WTC11 (cell line): ENCODE data around the gene MYL3. TPM values are rescaled to one million over a fixed set of nuclear protein-coding genes. Genes with fewer than 3 reads are reported as not detected.

Source experiments
- ATAC-seq: fragments of 200-7000 bp; cut with Tn5 transposase; 2 replicates; pipeline ENCODE4 v1.10.0; 2021; ENCODE audit warnings: mild to moderate bottlenecking, moderate library complexity
- CTCF ChIA-PET: fragments of 300-600 bp; sonication (Branson Sonifier 250); formaldehyde crosslinking; loops from one replicate; lab custom pipeline; 2021; ENCODE audit warnings: antibody characterized with exemption; lab: Charles Lee
- POLR2A ChIA-PET: fragments of 350-600 bp; sonication (Branson Sonifier 250); formaldehyde crosslinking; loops from one replicate; lab custom pipeline; 2021; ENCODE audit warnings: antibody characterized with exemption; lab: Charles Lee
- DNase-seq: peaks from one replicate; pipeline ENCODE4 v3.0.0; 2021; ENCODE audit warnings: low spot score
- H3K27ac Mint-ChIP-seq: 2 replicates; pipeline ENCODE4 v1.8.0; 2021; ENCODE audit warnings: mixed read lengths
- H3K27me3 Mint-ChIP-seq: 2 replicates; pipeline ENCODE4 v1.8.0; 2021; ENCODE audit warnings: low read depth, mild to moderate bottlenecking, moderate library complexity, mixed read lengths
- H3K36me3 Mint-ChIP-seq: 2 replicates; pipeline ENCODE4 v1.8.0; 2021; ENCODE audit warnings: mixed read lengths
- H3K4me1 Mint-ChIP-seq: 2 replicates; pipeline ENCODE4 v1.8.0; 2022; ENCODE audit warnings: mixed read lengths
- H3K4me3 Mint-ChIP-seq: 2 replicates; pipeline ENCODE4 v1.8.0; 2021; ENCODE audit warnings: mild to moderate bottlenecking, moderate library complexity, mixed read lengths
- H3K9me3 Mint-ChIP-seq: 2 replicates; pipeline ENCODE4 v1.8.0; 2021; ENCODE audit warnings: mixed read lengths
- FOXJ3 ChIP-seq: sonication (generic); formaldehyde crosslinking; IDR thresholded peaks from 2 replicates; pipeline ENCODE4 v1.9.0; 2021; ENCODE audit warnings: missing genetic modification reagents, mild to moderate bottlenecking, borderline replicate concordance
- FOXK1 ChIP-seq: sonication (generic); formaldehyde crosslinking; IDR thresholded peaks from 2 replicates; pipeline ENCODE4 v1.8.0; 2022; ENCODE audit warnings: mild to moderate bottlenecking, moderate library complexity, missing genetic modification reagents
- GTF2I ChIP-seq: fragments of 250-450 bp; sonication (Bioruptor Pico); conservative IDR thresholded peaks from 2 replicates; pipeline ENCODE4 v1.4.0; 2021; ENCODE audit warnings: mild to moderate bottlenecking
- HMGA2 ChIP-seq: fragments of 250-450 bp; sonication (Bioruptor Pico); IDR thresholded peaks from 2 replicates; pipeline ENCODE4 v1.4.0; 2021; ENCODE audit warnings: mild to moderate bottlenecking, moderate library complexity
- IRF2 ChIP-seq: sonication (generic); formaldehyde crosslinking; IDR thresholded peaks from 2 replicates; pipeline ENCODE4 v1.8.0; 2022; ENCODE audit warnings: low read depth, missing genetic modification reagents, borderline replicate concordance
- NFATC4 ChIP-seq: fragments of 250-450 bp; sonication (Bioruptor Pico); IDR thresholded peaks from 2 replicates; pipeline ENCODE4 v1.9.0; 2021; ENCODE audit warnings: mild to moderate bottlenecking
- NFE2L1 ChIP-seq: sonication (generic); formaldehyde crosslinking; IDR thresholded peaks from 2 replicates; pipeline ENCODE4 v1.8.1; 2023; ENCODE audit warnings: missing genetic modification reagents
- NFYB ChIP-seq: sonication (generic); formaldehyde crosslinking; conservative IDR thresholded peaks from 2 replicates; pipeline ENCODE4 v1.8.0; 2022; ENCODE audit warnings: low read depth, missing genetic modification reagents
- NR2C2 ChIP-seq: sonication (generic); formaldehyde crosslinking; IDR thresholded peaks from 2 replicates; pipeline ENCODE4 v1.8.0; 2022; ENCODE audit warnings: mild to moderate bottlenecking, missing genetic modification reagents
- SP1 ChIP-seq: sonication (generic); formaldehyde crosslinking; conservative IDR thresholded peaks from 2 replicates; pipeline ENCODE4 v1.8.1; 2022; ENCODE audit warnings: missing genetic modification reagents
- ZNF138 ChIP-seq: sonication (generic); formaldehyde crosslinking; conservative IDR thresholded peaks from 2 replicates; pipeline ENCODE4 v1.8.1; 2022; ENCODE audit warnings: mild to moderate bottlenecking, moderate library complexity, missing genetic modification reagents
- ZNF219 ChIP-seq: sonication (generic); formaldehyde crosslinking; IDR thresholded peaks from 2 replicates; pipeline ENCODE4 v1.8.0; 2023; ENCODE audit warnings: missing genetic modification reagents, mild to moderate bottlenecking, borderline replicate concordance
- ZNF396 ChIP-seq: fragments of 250-450 bp; sonication (Bioruptor Pico); IDR thresholded peaks from 2 replicates; pipeline ENCODE4 v1.8.0; 2021; ENCODE audit warnings: mild to moderate bottlenecking, moderate library complexity, borderline replicate concordance
- ZNF416 ChIP-seq: fragments of 250-450 bp; sonication (Bioruptor Pico); IDR thresholded peaks from 2 replicates; pipeline ENCODE4 v1.9.0; 2021; ENCODE audit warnings: mild to moderate bottlenecking, inconsistent platforms
- total RNA-seq: library from RNA; stranded (reverse); gene quantifications from 3 replicates; pipeline ENCODE4 v1.2.3, GENCODE V29; 2021
- TF ChIP-seq, protein P1 (sequence below): fragments of 250-450 bp; sonication (Bioruptor Pico); IDR thresholded peaks from 2 replicates; pipeline ENCODE4 v2.1.2; 2022; ENCODE audit warnings: mild to moderate bottlenecking, moderate library complexity
- TF ChIP-seq, protein P2 (sequence below): sonication (generic); formaldehyde crosslinking; IDR thresholded peaks from 2 replicates; pipeline ENCODE4 v1.8.0; 2023; ENCODE audit warnings: mild to moderate bottlenecking, missing genetic modification reagents
- TF ChIP-seq, protein P3 (sequence below): fragments of 250-450 bp; sonication (Bioruptor Pico); IDR thresholded peaks from 2 replicates; pipeline ENCODE4 v1.9.0; 2021; ENCODE audit warnings: moderate library complexity, mild to moderate bottlenecking, inconsistent platforms, borderline replicate concordance
- TF ChIP-seq, protein P4 (sequence below): sonication (generic); formaldehyde crosslinking; IDR thresholded peaks from 2 replicates; pipeline ENCODE4 v1.8.0; 2022; ENCODE audit warnings: mild to moderate bottlenecking, missing genetic modification reagents
- TF ChIP-seq, protein P5 (sequence below): sonication (generic); formaldehyde crosslinking; IDR thresholded peaks from 2 replicates; pipeline ENCODE4 v1.8.1; 2023; ENCODE audit warnings: mild to moderate bottlenecking, missing genetic modification reagents
- TF ChIP-seq, protein P6 (sequence below): sonication (generic); formaldehyde crosslinking; conservative IDR thresholded peaks from 2 replicates; pipeline ENCODE4 v1.8.1; 2022; ENCODE audit warnings: mild to moderate bottlenecking, missing genetic modification reagents

MYL3 gene
- total RNA-seq, 1 experiment from 2014 or later, result 0.31 TPM

DNA sequence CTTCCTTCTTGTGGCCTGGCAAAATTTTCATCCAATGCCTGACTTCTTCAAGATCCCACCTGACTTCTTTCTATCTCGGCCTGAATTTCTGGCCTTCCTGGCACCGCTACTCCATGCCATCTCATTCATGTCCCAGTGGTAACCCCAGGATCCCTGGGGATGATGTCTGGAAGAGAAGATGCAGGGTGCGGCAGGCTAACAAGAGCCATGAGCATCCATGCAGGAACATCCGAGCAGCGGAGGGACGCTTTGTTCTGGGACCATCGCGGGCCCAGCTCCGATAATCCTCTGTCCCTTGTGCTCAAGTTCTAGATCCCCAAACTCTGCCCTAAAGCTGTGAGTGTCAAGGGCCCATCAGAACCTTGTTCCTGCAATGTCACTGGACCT is 10.9 kb downstream of the MYL3 start:
- POLR2A ChIA-PET, result no interaction called here

DNA sequence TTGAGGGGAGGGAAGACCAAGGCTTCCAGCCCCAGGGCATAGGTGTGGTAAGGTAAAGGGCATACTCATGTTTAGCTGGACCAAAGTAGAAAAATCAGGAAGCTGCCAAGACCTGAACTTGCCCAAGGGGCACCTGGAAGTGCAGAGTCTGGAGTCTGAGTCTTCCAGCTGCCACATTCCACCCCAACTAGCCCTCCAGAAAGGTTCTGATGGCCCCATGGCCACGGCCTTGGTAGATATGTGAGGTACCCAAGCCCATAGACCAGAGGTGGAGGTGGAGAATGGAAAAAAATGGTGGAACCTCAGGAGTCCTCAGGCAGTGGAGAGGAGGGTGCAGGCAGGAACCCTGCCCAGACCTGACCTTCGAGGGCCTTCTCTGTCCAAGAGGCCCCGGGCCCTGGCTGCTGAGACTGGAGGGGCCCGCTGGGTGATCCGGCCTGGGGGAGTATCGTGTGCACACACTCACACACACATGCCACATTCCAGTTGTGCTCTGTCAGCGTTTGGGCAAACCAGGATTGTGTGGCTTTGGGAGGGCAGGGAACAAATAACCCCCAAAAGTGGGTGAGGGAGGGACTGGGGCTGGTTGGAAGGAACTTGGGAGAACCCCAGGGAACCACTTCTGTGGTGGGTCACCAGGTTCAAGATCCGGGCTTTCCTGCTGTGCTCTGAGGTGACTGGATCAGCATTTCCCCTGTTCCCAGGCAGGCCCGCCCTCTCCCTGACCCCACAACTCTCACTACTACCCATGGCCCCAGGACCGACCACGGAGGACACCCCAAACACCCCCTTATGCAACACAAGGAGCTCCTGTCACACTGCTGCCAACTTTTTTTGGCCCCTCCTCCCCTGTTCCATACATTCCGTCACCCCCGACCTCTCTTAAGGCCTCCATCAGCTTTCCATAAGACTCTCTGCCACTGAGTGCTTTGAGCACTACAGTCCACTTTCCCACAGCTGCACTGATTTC is 11.6 kb downstream of the MYL3 start:
- Mint-ChIP-seq H3K4me1 (peaks cover 6% of the 10 kb centered on the region), H3K27ac (no peak overlapping the region), H3K4me3 (no peak overlapping the region), H3K9me3 (no peaks in the 10 kb centered on the region), H3K36me3 (no peaks in the 10 kb centered on the region), H3K27me3 (peaks cover under 1% of the 10 kb centered on the region; the same call in 1 of the 2 replicates)
- ATAC-seq, result no peak
- POLR2A ChIA-PET, result interaction anchor here (0.6 kb wide), 1 partner anchor 63 kb away, joined by 3 read pairs; no protein-coding TSS in a partner anchor
- TF ChIP-seq, protein P1, sequence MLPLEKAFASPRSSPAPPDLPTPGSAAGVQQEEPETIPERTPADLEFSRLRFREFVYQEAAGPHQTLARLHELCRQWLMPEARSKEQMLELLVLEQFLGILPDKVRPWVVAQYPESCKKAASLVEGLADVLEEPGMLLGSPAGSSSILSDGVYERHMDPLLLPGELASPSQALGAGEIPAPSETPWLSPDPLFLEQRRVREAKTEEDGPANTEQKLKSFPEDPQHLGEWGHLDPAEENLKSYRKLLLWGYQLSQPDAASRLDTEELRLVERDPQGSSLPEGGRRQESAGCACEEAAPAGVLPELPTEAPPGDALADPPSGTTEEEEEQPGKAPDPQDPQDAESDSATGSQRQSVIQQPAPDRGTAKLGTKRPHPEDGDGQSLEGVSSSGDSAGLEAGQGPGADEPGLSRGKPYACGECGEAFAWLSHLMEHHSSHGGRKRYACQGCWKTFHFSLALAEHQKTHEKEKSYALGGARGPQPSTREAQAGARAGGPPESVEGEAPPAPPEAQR (CRISPR knock-in tag), result no peak
- no peak for TF ChIP-seq IRF2 (CRISPR knock-in tag)
- no peak for DNase-seq
- CTCF ChIA-PET, result interaction anchor here (1.8 to 3.2 kb wide), 4 partner anchors 15 to 188 kb away, joined by 5 to 10 read pairs (median 8); no protein-coding TSS in a partner anchor

More for the DNA sequence above, 10.9 kb downstream of the MYL3 start:
- peaks cover 6% of the 10 kb centered on the region for H3K4me1 Mint-ChIP-seq
- H3K4me3 Mint-ChIP-seq, result no peak overlapping the region
- DNase-seq (no peak), ATAC-seq (no peak)
- no peaks in the 10 kb centered on the region for H3K36me3 Mint-ChIP-seq
- no peak overlapping the region for H3K27ac Mint-ChIP-seq
- no peaks in the 10 kb centered on the region; the same call in 1 of the 2 replicates for H3K27me3 Mint-ChIP-seq
- H3K9me3 Mint-ChIP-seq, result no peaks in the 10 kb centered on the region
- CTCF ChIA-PET, result interaction anchor here (2.8 kb wide), 1 partner anchor 57 kb away, joined by 8 read pairs; no protein-coding TSS in a partner anchor
- TF ChIP-seq HMGA2 (CRISPR knock-in tag) (no peak), ZNF219 (no peak), NFATC4 (CRISPR knock-in tag) (no peak), NFYB (no peak)
- TF ChIP-seq, protein P2, sequence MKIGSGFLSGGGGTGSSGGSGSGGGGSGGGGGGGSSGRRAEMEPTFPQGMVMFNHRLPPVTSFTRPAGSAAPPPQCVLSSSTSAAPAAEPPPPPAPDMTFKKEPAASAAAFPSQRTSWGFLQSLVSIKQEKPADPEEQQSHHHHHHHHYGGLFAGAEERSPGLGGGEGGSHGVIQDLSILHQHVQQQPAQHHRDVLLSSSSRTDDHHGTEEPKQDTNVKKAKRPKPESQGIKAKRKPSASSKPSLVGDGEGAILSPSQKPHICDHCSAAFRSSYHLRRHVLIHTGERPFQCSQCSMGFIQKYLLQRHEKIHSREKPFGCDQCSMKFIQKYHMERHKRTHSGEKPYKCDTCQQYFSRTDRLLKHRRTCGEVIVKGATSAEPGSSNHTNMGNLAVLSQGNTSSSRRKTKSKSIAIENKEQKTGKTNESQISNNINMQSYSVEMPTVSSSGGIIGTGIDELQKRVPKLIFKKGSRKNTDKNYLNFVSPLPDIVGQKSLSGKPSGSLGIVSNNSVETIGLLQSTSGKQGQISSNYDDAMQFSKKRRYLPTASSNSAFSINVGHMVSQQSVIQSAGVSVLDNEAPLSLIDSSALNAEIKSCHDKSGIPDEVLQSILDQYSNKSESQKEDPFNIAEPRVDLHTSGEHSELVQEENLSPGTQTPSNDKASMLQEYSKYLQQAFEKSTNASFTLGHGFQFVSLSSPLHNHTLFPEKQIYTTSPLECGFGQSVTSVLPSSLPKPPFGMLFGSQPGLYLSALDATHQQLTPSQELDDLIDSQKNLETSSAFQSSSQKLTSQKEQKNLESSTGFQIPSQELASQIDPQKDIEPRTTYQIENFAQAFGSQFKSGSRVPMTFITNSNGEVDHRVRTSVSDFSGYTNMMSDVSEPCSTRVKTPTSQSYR (CRISPR knock-in tag), result no peak
- TF ChIP-seq, protein P3, sequence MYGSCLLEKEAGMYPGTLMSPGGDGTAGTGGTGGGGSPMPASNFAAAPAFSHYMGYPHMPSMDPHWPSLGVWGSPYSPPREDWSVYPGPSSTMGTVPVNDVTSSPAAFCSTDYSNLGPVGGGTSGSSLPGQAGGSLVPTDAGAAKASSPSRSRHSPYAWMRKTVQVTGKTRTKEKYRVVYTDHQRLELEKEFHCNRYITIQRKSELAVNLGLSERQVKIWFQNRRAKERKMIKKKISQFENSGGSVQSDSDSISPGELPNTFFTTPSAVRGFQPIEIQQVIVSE (CRISPR knock-in tag), result no peak

DNA sequence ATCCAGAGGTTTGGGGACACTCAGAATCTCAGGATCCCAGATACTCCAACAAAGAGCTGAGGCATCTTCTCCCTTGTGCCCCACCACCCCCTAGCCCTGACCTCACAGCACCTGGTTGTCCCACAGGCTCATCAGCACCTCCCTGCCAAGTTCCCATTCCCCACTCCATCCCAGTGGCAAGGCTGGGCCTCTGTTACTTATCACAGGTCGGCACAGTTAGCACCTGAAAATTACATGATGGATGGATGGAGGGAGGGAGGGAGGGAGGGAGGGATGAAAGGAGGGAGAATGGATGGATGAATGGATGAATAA is 12.8 kb downstream of the MYL3 start:
- ATAC-seq (no peak), DNase-seq (no peak)
- no peak for TF ChIP-seq NFE2L1 (CRISPR knock-in tag)
- TF ChIP-seq SP1 (CRISPR knock-in tag), result no peak
- no peak for TF ChIP-seq FOXK1 (CRISPR knock-in tag)
- TF ChIP-seq ZNF396, result no peak
- TF ChIP-seq, protein P4, sequence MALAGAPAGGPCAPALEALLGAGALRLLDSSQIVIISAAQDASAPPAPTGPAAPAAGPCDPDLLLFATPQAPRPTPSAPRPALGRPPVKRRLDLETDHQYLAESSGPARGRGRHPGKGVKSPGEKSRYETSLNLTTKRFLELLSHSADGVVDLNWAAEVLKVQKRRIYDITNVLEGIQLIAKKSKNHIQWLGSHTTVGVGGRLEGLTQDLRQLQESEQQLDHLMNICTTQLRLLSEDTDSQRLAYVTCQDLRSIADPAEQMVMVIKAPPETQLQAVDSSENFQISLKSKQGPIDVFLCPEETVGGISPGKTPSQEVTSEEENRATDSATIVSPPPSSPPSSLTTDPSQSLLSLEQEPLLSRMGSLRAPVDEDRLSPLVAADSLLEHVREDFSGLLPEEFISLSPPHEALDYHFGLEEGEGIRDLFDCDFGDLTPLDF (CRISPR knock-in tag), result no peak
- no peak for TF ChIP-seq ZNF416 (CRISPR knock-in tag)
- TF ChIP-seq, protein P5, sequence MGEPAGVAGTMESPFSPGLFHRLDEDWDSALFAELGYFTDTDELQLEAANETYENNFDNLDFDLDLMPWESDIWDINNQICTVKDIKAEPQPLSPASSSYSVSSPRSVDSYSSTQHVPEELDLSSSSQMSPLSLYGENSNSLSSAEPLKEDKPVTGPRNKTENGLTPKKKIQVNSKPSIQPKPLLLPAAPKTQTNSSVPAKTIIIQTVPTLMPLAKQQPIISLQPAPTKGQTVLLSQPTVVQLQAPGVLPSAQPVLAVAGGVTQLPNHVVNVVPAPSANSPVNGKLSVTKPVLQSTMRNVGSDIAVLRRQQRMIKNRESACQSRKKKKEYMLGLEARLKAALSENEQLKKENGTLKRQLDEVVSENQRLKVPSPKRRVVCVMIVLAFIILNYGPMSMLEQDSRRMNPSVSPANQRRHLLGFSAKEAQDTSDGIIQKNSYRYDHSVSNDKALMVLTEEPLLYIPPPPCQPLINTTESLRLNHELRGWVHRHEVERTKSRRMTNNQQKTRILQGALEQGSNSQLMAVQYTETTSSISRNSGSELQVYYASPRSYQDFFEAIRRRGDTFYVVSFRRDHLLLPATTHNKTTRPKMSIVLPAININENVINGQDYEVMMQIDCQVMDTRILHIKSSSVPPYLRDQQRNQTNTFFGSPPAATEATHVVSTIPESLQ, result no peak
- no peak for TF ChIP-seq FOXJ3 (CRISPR knock-in tag)
- no peak for TF ChIP-seq NR2C2 (CRISPR knock-in tag)
- no peak for TF ChIP-seq GTF2I
- TF ChIP-seq, protein P6, sequence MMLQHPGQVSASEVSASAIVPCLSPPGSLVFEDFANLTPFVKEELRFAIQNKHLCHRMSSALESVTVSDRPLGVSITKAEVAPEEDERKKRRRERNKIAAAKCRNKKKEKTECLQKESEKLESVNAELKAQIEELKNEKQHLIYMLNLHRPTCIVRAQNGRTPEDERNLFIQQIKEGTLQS (CRISPR knock-in tag), result no peak
- TF ChIP-seq ZNF138 (CRISPR knock-in tag), result no peak
- H3K27ac Mint-ChIP-seq, result no peak overlapping the region
- ChIA-PET POLR2A (no interaction called here), CTCF (interaction anchor here (0.8 to 6.2 kb wide), 9 partner anchors 8 to 187 kb away, joined by 3 to 50 read pairs (median 5); no protein-coding TSS in a partner anchor)
- H3K4me3 Mint-ChIP-seq, result no peak overlapping the region
- peaks cover 6% of the 10 kb centered on the region; the same call in 1 of the 2 replicates for H3K27me3 Mint-ChIP-seq
- no peaks in the 10 kb centered on the region for H3K9me3 Mint-ChIP-seq
- peaks cover 6% of the 10 kb centered on the region for H3K4me1 Mint-ChIP-seq
- no peaks in the 10 kb centered on the region for H3K36me3 Mint-ChIP-seq
